HepG2 (cell line): ENCODE data around the gene GTF2A2. TPM values are rescaled to one million over a fixed set of nuclear protein-coding genes. Genes with fewer than 3 reads are reported as not detected.

Experiments
- ATAC-seq: fragments of 200-7000 bp; cut with Tn5 transposase; 3 replicates; pipeline ENCODE4 v1.9.1; 2020; ENCODE audit warnings: mild to moderate bottlenecking, moderate library complexity
- BruUV-seq: library from RNA; stranded (reverse); fragments of 400-500 nt; replicated peaks from 2 replicates; lab custom pipeline; 2021; lab: Mats Ljungman, UMichigan
- CTCF ChIA-PET: fragments of 300-600 bp; formaldehyde crosslinking; extraction: SDS; loops from one replicate; lab custom pipeline; 2021; ENCODE audit warnings: low total read pairs, inconsistent platforms, low intra/inter-chr PET ratio; lab: Yijun Ruan, JAX
- POLR2A ChIA-PET: fragments of 350-600 bp; sonication (Branson Sonifier 250); formaldehyde crosslinking; loops from one replicate; lab custom pipeline; 2020; ENCODE audit warnings: antibody characterized with exemption, inconsistent platforms; lab: Yijun Ruan, JAX
- DNase-seq: peaks from one replicate; pipeline ENCODE4 v3.0.0-alpha.2; 2015; ENCODE audit warnings: low spot score
- FAIRE-seq: peaks from 3 replicates; lab custom pipeline; 2011; peaks lifted over from hg19 to GRCh38; lab: Jason Lieb, UNC
- H2AFZ ChIP-seq: one replicate; pipeline ENCODE4 v1.6.1; 2011; ENCODE audit warnings: low read length, inconsistent platforms
- H3K27ac ChIP-seq: fragments of 300-600 bp; 3 replicates; pipeline ENCODE4 v1.8.0; 2011; ENCODE audit warnings: mixed run types, mild to moderate bottlenecking, mixed read lengths, low read length, inconsistent platforms; ENCODE audit not compliant: insufficient read depth; ENCODE audit errors: extremely low read length
- H3K27me3 ChIP-seq, 2 experiments: fragments of 200-600 bp in 1 of 2; 2 replicates in 1 of 2; 3 replicates in 1 of 2; pipeline versions ENCODE4 v1.6.0 to v1.8.0; 2011; ENCODE audit warnings: low read length in 2 of 2, mild to moderate bottlenecking in 2 of 2, moderate library complexity in 2 of 2, inconsistent platforms in 1 of 2; ENCODE audit not compliant: insufficient read depth in 2 of 2, control insufficient read depth in 1 of 2
- H3K36me3 ChIP-seq, 2 experiments: fragments of 200-600 bp in 1 of 2; replicated peaks in 1 of 2; 2 replicates in 1 of 2; 3 replicates in 1 of 2; pipeline versions ENCODE4 v1.5.1 to v1.8.0; 2011; ENCODE audit warnings: low read length in 2 of 2, inconsistent platforms in 1 of 2; ENCODE audit not compliant: insufficient read depth in 2 of 2, control insufficient read depth in 1 of 2
- H3K4me1 ChIP-seq: 2 replicates; pipeline ENCODE4 v1.5.1; 2012; ENCODE audit warnings: low read length, inconsistent platforms; ENCODE audit not compliant: insufficient read depth
- H3K4me2 ChIP-seq: 2 replicates; pipeline ENCODE4 v1.6.0; 2011; ENCODE audit warnings: low read depth, low read length, inconsistent platforms
- H3K4me3 ChIP-seq, 3 experiments: fragments of 200-600 bp in 1 of 3; sonication (generic), shearing (Covaris generic) in 1 of 3; replicated peaks in 1 of 3; 2 replicates each; pipeline ENCODE4 v1.5.1; 2011 to 2016; ENCODE audit warnings: low read length in 3 of 3, inconsistent platforms in 2 of 3, low read depth in 2 of 3, mild to moderate bottlenecking in 2 of 3, control low read depth in 1 of 3, mixed read lengths in 1 of 3; ENCODE audit not compliant: insufficient read depth in 1 of 3
- H3K79me2 ChIP-seq: one replicate; pipeline ENCODE4 v1.6.1; 2011; ENCODE audit warnings: low read length, inconsistent platforms; ENCODE audit not compliant: insufficient read depth
- H3K9ac ChIP-seq: 2 replicates; pipeline ENCODE4 v1.6.0; 2011; ENCODE audit warnings: mild to moderate bottlenecking, low read depth, low read length, inconsistent platforms; ENCODE audit not compliant: insufficient read depth
- H3K9me3 ChIP-seq: 2 replicates; pipeline ENCODE4 v1.5.1; 2012; ENCODE audit warnings: mild to moderate bottlenecking, low read length
- H4K20me1 ChIP-seq: 2 replicates; pipeline ENCODE4 v1.6.0; 2011; ENCODE audit warnings: inconsistent platforms, mild to moderate bottlenecking, low read length, moderate library complexity; ENCODE audit not compliant: insufficient read depth
- AGO1 ChIP-seq: fragments of 200-400 bp; formaldehyde crosslinking; IDR thresholded peaks from 2 replicates; pipeline ENCODE4 v1.6.1; 2017; ENCODE audit warnings: mild to moderate bottlenecking, low read depth, low read length, moderate library complexity; ENCODE audit not compliant: poor library complexity, severe bottlenecking
- IKZF1 ChIP-seq: fragments of 450-650 bp; IDR thresholded peaks from 2 replicates; pipeline ENCODE4 v1.7.1; 2016
- MED1 ChIP-seq: sonication (generic); formaldehyde crosslinking; IDR thresholded peaks from 2 replicates; pipeline ENCODE4 v1.4.0; 2020; ENCODE audit warnings: missing genetic modification reagents
- MXD4 ChIP-seq: IDR thresholded peaks from 2 replicates; pipeline ENCODE4 v1.6.1; 2016; ENCODE audit warnings: mild to moderate bottlenecking, missing biosample characterization, missing genetic modification reagents
- PHF20 ChIP-seq: sonication (generic); formaldehyde crosslinking; IDR thresholded peaks from 2 replicates; pipeline ENCODE4 v1.5.0; 2020; ENCODE audit warnings: mild to moderate bottlenecking, missing genetic modification reagents
- SAFB2 ChIP-seq: sonication (generic); formaldehyde crosslinking; IDR thresholded peaks from 2 replicates; pipeline ENCODE4 v1.5.1; 2020; ENCODE audit warnings: missing genetic modification reagents, low read depth, mild to moderate bottlenecking, borderline replicate concordance
- SAP130 ChIP-seq: IDR thresholded peaks from 2 replicates; pipeline ENCODE4 v1.6.1; 2016; ENCODE audit warnings: low read depth
- ZNF383 ChIP-seq: sonication (generic); formaldehyde crosslinking; IDR thresholded peaks from 2 replicates; pipeline ENCODE4 v1.4.0; 2020; ENCODE audit warnings: missing genetic modification reagents, mild to moderate bottlenecking, borderline replicate concordance
- WGBS: methylation state at CpG from one replicate; pipeline ENCODE4 v1.1.6; 2017; ENCODE audit warnings: low lambda C conversion rate; 5-methylcytosine and 5-hydroxymethylcytosine counted together
- in situ Hi-C: cut with HindIII; loops from 2 replicates; pipeline ENCODE4 v1.10.0; 2017; ENCODE audit warnings: low pct_unique_long_range_greater_than_20kb; ENCODE audit not compliant: extremely low pct_ligation_motif_present
- intact Hi-C: fragments of 100-400 bp; cut with micrococcal nuclease; formaldehyde crosslinking; loops from one replicate; pipeline ENCODE4 v1.10.0; 2022; ENCODE audit not compliant: unreplicated experiment
- polyA plus RNA-seq, 8 experiments: library from polyadenylated mRNA; depleted of rRNA in 3 of 8; stranded (reverse) in 7 of 8; unstranded in 1 of 8; fragments of >200 nt; fragmentation: Illumina TruSeq in 4 of 8; extraction: Trizol in 4 of 8; gene quantifications; 2 replicates each; pipeline versions ENCODE4 v1.2.1 to v1.2.3, GENCODE V29; 2011 to 2016; ENCODE audit warnings: low read depth in 4 of 8, missing spikeins in 1 of 8, mixed read lengths in 1 of 8; ENCODE audit not compliant: insufficient read depth in 1 of 8
- total RNA-seq, 5 experiments: library from RNA; depleted of rRNA; stranded (reverse); fragments of >200 nt; fragmentation: Illumina TruSeq; extraction: Trizol; gene quantifications; 2 replicates each; pipeline ENCODE4 v1.2.3, GENCODE V29; 2016; ENCODE audit warnings: low read depth in 1 of 5
- TF ChIP-seq, protein P1 (sequence below): sonication (generic); formaldehyde crosslinking; IDR thresholded peaks from 2 replicates; pipeline ENCODE4 v1.5.0; 2020; ENCODE audit warnings: mild to moderate bottlenecking, missing genetic modification reagents
- TF ChIP-seq, protein P2 (sequence below): sonication (generic); formaldehyde crosslinking; IDR thresholded peaks from 2 replicates; pipeline ENCODE4 v1.4.0; 2020; ENCODE audit warnings: mild to moderate bottlenecking, missing genetic modification reagents, borderline replicate concordance
- TF ChIP-seq, protein P3 (sequence below): sonication (generic); IDR thresholded peaks from 2 replicates; pipeline ENCODE4 v1.6.1; 2016; ENCODE audit warnings: low read depth, borderline replicate concordance

GTF2A2 gene
- total and polyA plus RNA-seq, 2 of the 13 experiments (the other 11 are each of a cell fraction or from before 2014, with no cell fraction given) = 24.4 to 106 TPM

DNA sequence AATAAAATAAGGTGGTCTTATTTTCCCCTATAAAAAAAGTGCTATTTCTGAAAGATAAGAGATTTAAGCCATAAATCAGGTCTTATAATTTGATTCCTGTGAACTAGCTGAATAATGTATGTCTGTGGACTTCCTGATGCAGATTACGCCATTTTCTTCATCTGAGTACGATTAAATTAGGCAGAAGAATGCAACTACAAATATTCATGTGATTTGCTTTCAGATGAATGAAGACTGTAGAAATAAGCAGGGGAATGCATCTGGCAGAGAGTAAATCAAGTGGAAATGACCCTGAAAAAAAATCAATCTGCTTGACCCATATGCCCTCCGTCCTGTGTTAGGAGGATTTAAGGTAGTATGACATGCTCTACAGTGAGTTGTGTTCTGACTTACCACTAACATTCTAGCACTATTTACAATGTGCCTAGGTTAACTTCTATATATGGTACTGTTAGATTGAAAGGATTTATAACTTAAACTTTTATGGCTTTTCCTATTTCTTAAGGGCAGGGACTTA lies 17.1 kb upstream of the GTF2A2 start:
- Histone ChIP-seq H3K4me3 (no peak overlapping the region), H2AFZ (no peak overlapping the region), H3K27ac (no peak overlapping the region), H3K4me2 (no peak overlapping the region), H3K27me3 (no peaks in the 10 kb centered on the region), H3K4me1 (no peaks in the 10 kb centered on the region), H3K36me3 (peaks cover 10 to 82% of the 10 kb centered on the region in 2 experiments), H3K9me3 (no peaks in the 10 kb centered on the region), H4K20me1 (no peaks in the 10 kb centered on the region; the same call in 1 of the 2 replicates), H3K79me2 (no peaks in the 10 kb centered on the region), H3K9ac (no peak overlapping the region)
- BruUV-seq = no TSS peak
- TF ChIP-seq ZNF383 (CRISPR knock-in tag) (no peak), MED1 (CRISPR knock-in tag) (no peak), IKZF1 (no peak)
- ATAC-seq (no peak), FAIRE-seq (no peak), DNase-seq (no peak)
- in situ Hi-C loops = no loop called here
- 98% methylated on average over 3 of the region's 3 CpGs for WGBS
- CTCF ChIA-PET = no interaction called here
- intact Hi-C loops = no loop called here
- POLR2A ChIA-PET = no interaction called here

DNA sequence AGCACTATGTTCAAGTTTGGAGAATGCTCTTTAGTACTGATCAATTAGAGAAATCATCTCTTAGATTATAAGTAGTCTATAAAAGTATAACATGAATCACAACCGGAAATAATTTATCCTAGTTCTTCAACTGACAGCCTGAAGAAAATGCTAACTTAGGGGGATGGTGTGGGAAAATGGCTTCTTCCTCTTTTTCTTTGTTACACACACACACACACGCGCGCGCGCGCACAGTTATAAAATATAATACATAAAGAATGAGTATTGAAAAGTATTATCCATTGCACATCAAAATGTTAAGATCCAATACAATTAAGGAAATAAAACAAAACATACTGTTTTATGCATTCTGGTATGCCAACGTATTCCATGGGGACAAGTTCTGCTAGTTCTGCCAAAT lies 11.2 kb upstream of the GTF2A2 start:
- DNase-seq (no peak), FAIRE-seq (no peak), ATAC-seq (no peak)
- Histone ChIP-seq H3K4me2 (no peak overlapping the region), H3K4me3 (no peak overlapping the region), H3K27ac (no peak overlapping the region), H2AFZ (no peak overlapping the region), H4K20me1 (no peaks in the 10 kb centered on the region), H3K9me3 (no peaks in the 10 kb centered on the region), H3K4me1 (no peaks in the 10 kb centered on the region), H3K36me3 (peaks cover 6 to 75% of the 10 kb centered on the region in 2 experiments), H3K9ac (no peak overlapping the region), H3K79me2 (no peaks in the 10 kb centered on the region), H3K27me3 (no peaks in the 10 kb centered on the region)
- CTCF ChIA-PET = no interaction called here
- 97% methylated on average over 8 of the region's 8 CpGs for WGBS
- in situ Hi-C loops (no loop called here), intact Hi-C loops (no loop called here)
- no TSS peak for BruUV-seq
- POLR2A ChIA-PET = interaction anchor here (1.2 kb wide), 1 partner anchor 11 kb away, joined by 3 read pairs; the partner anchor contains the start of gene GTF2A2
- TF ChIP-seq AGO1 = no peak
- TF ChIP-seq, protein P1, sequence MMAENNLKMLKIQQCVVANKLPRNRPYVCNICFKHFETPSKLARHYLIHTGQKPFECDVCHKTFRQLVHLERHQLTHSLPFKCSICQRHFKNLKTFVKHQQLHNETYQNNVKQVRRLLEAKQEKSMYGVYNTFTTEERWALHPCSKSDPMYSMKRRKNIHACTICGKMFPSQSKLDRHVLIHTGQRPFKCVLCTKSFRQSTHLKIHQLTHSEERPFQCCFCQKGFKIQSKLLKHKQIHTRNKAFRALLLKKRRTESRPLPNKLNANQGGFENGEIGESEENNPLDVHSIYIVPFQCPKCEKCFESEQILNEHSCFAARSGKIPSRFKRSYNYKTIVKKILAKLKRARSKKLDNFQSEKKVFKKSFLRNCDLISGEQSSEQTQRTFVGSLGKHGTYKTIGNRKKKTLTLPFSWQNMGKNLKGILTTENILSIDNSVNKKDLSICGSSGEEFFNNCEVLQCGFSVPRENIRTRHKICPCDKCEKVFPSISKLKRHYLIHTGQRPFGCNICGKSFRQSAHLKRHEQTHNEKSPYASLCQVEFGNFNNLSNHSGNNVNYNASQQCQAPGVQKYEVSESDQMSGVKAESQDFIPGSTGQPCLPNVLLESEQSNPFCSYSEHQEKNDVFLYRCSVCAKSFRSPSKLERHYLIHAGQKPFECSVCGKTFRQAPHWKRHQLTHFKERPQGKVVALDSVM (CRISPR knock-in tag) = no peak
- TF ChIP-seq SAP130 (CRISPR knock-in tag) = no peak
- no peak for TF ChIP-seq PHF20 (CRISPR knock-in tag)
- TF ChIP-seq, protein P2, sequence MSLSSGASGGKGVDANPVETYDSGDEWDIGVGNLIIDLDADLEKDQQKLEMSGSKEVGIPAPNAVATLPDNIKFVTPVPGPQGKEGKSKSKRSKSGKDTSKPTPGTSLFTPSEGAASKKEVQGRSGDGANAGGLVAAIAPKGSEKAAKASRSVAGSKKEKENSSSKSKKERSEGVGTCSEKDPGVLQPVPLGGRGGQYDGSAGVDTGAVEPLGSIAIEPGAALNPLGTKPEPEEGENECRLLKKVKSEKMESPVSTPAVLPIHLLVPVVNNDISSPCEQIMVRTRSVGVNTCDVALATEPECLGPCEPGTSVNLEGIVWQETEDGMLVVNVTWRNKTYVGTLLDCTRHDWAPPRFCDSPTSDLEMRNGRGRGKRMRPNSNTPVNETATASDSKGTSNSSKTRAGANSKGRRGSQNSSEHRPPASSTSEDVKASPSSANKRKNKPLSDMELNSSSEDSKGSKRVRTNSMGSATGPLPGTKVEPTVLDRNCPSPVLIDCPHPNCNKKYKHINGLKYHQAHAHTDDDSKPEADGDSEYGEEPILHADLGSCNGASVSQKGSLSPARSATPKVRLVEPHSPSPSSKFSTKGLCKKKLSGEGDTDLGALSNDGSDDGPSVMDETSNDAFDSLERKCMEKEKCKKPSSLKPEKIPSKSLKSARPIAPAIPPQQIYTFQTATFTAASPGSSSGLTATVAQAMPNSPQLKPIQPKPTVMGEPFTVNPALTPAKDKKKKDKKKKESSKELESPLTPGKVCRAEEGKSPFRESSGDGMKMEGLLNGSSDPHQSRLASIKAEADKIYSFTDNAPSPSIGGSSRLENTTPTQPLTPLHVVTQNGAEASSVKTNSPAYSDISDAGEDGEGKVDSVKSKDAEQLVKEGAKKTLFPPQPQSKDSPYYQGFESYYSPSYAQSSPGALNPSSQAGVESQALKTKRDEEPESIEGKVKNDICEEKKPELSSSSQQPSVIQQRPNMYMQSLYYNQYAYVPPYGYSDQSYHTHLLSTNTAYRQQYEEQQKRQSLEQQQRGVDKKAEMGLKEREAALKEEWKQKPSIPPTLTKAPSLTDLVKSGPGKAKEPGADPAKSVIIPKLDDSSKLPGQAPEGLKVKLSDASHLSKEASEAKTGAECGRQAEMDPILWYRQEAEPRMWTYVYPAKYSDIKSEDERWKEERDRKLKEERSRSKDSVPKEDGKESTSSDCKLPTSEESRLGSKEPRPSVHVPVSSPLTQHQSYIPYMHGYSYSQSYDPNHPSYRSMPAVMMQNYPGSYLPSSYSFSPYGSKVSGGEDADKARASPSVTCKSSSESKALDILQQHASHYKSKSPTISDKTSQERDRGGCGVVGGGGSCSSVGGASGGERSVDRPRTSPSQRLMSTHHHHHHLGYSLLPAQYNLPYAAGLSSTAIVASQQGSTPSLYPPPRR = no peak
- TF ChIP-seq SAFB2 (CRISPR knock-in tag) = no peak
- TF ChIP-seq, protein P3, sequence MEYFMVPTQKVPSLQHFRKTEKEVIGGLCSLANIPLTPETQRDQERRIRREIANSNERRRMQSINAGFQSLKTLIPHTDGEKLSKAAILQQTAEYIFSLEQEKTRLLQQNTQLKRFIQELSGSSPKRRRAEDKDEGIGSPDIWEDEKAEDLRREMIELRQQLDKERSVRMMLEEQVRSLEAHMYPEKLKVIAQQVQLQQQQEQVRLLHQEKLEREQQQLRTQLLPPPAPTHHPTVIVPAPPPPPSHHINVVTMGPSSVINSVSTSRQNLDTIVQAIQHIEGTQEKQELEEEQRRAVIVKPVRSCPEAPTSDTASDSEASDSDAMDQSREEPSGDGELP = no peak
- no peak for TF ChIP-seq MXD4 (CRISPR knock-in tag)
